SK-N-SH (cell line): ENCODE data around the gene STX1A. TPM values are rescaled to one million over a fixed set of nuclear protein-coding genes. Genes with fewer than 3 reads are reported as not detected.
A peak's percentile ranks its signal among the peaks of the same experiment; 100 is the strongest.

Experiments
- CTCF ChIA-PET: fragments of 300-600, 350-600 bp; formaldehyde crosslinking; extraction: SDS; loops from one replicate; lab custom pipeline; 2021; lab: Yijun Ruan, JAX
- POLR2A ChIA-PET: fragments of 350-600 bp; sonication (Branson Sonifier 250); formaldehyde crosslinking; extraction: SDS; loops from one replicate; lab custom pipeline; 2020; ENCODE audit warnings: antibody characterized with exemption, inconsistent platforms; lab: Yijun Ruan, JAX
- DNase-seq: peaks from one replicate; pipeline ENCODE4 v3.0.0; 2012
- H2AFZ ChIP-seq: fragments of 200-600 bp; sonication (generic); 2 replicates; pipeline ENCODE4 v1.8.1; 2016; ENCODE audit warnings: antibody characterized with exemption, mild to moderate bottlenecking, low read depth
- H3F3A ChIP-seq: fragments of 200-600 bp; sonication (generic); replicated peaks from 2 replicates; pipeline ENCODE3; 2016; ENCODE audit warnings: antibody characterized with exemption, mild to moderate bottlenecking; ENCODE audit not compliant: insufficient read depth
- H3K27ac ChIP-seq, 2 experiments: fragments of 200-500 bp in 1 of 2; fragments of 200-600 bp in 1 of 2; sonication (Bioruptor generic) in 1 of 2; sonication (generic), shearing (Covaris generic) in 1 of 2; 2 replicates each; pipeline versions ENCODE4 v1.5.1 to v1.6.1; 2014 to 2016; ENCODE audit warnings: low read depth in 2 of 2, inconsistent platforms in 1 of 2, low read length in 1 of 2, mild to moderate bottlenecking in 1 of 2, mixed read lengths in 1 of 2
- H3K27me3 ChIP-seq: fragments of 200-600 bp; sonication (generic), shearing (Covaris generic); 2 replicates; pipeline ENCODE4 v1.6.1; 2016; ENCODE audit warnings: mixed run types; ENCODE audit not compliant: insufficient read depth
- H3K36me3 ChIP-seq, 2 experiments: fragments of 200-500 bp in 1 of 2; fragments of 200-600 bp in 1 of 2; sonication (Bioruptor generic) in 1 of 2; sonication (generic) in 1 of 2; replicated peaks in 1 of 2; 2 replicates each; pipeline versions ENCODE3 to v1.5.1; 2014 to 2016; ENCODE audit warnings: low read length in 1 of 2, mild to moderate bottlenecking in 1 of 2; ENCODE audit not compliant: insufficient read depth in 2 of 2, control insufficient read depth in 1 of 2
- H3K4me1 ChIP-seq, 2 experiments: fragments of 200-500 bp in 1 of 2; fragments of 200-600 bp in 1 of 2; sonication (Bioruptor generic) in 1 of 2; sonication (generic), shearing (Covaris generic) in 1 of 2; 2 replicates each; pipeline versions ENCODE4 v1.5.1 to v1.6.1; 2014 to 2016; ENCODE audit warnings: low read depth in 1 of 2, low read length in 1 of 2, mixed run types in 1 of 2; ENCODE audit not compliant: insufficient read depth in 2 of 2, control insufficient read depth in 1 of 2
- H3K4me2 ChIP-seq: fragments of 200-600 bp; sonication (generic), shearing (Covaris generic); 2 replicates; pipeline ENCODE4 v1.6.1; 2017; ENCODE audit warnings: mixed run types
- H3K4me3 ChIP-seq, 2 experiments: fragments of 200-500 bp in 1 of 2; fragments of 200-600 bp in 1 of 2; sonication (Bioruptor generic) in 1 of 2; sonication (generic), shearing (Covaris generic) in 1 of 2; 2 replicates each; pipeline versions ENCODE4 v1.5.1 to v1.8.1; 2014 to 2016; ENCODE audit warnings: low read depth in 2 of 2, inconsistent platforms in 1 of 2, low read length in 1 of 2, mild to moderate bottlenecking in 1 of 2, mixed read lengths in 1 of 2, moderate library complexity in 1 of 2
- H3K79me2 ChIP-seq: fragments of 200-600 bp; sonication (generic); 2 replicates; pipeline ENCODE4 v1.8.1; 2017; ENCODE audit warnings: mild to moderate bottlenecking; ENCODE audit not compliant: insufficient read depth
- H3K9ac ChIP-seq: fragments of 200-600 bp; sonication (generic); 2 replicates; pipeline ENCODE4 v1.6.1; 2017; ENCODE audit warnings: mixed run types
- H3K9me2 ChIP-seq: fragments of 200-600 bp; sonication (generic); 2 replicates; pipeline ENCODE4 v1.6.1; 2017; ENCODE audit warnings: mixed run types
- H3K9me3 ChIP-seq: fragments of 200-600 bp; sonication (generic); 2 replicates; pipeline ENCODE4 v1.6.1; 2017; ENCODE audit warnings: mixed run types, mild to moderate bottlenecking, moderate library complexity
- H4K20me1 ChIP-seq: fragments of 200-600 bp; sonication (generic); 2 replicates; pipeline ENCODE4 v1.6.1; 2017; ENCODE audit warnings: mild to moderate bottlenecking, mixed run types; ENCODE audit not compliant: insufficient read depth
- CHD2 ChIP-seq: fragments of 150-350 bp; IDR thresholded peaks from 2 replicates; pipeline ENCODE4 v1.6.1; 2018; ENCODE audit warnings: low read length; ENCODE audit not compliant: partially characterized antibody
- FOSL2 ChIP-seq: IDR thresholded peaks from 2 replicates; pipeline ENCODE4 v1.4.0; 2012; ENCODE audit warnings: low read depth, mild to moderate bottlenecking, moderate library complexity, borderline replicate concordance
- GABPA ChIP-seq: IDR thresholded peaks from 2 replicates; pipeline ENCODE4 v1.4.0; 2012; ENCODE audit warnings: low read depth, mild to moderate bottlenecking
- MXI1 ChIP-seq: IDR thresholded peaks from 2 replicates; pipeline ENCODE4 v1.6.1; 2012; ENCODE audit warnings: mild to moderate bottlenecking, low read depth, low read length, improper control_type of control experiment
- NRF1 ChIP-seq: IDR thresholded peaks from 2 replicates; pipeline ENCODE4 v1.6.1; 2012; ENCODE audit warnings: low read depth, mild to moderate bottlenecking, low read length
- PBX3 ChIP-seq: IDR thresholded peaks from 2 replicates; pipeline ENCODE4; 2012
- RXRA ChIP-seq: IDR thresholded peaks from 2 replicates; pipeline ENCODE4 v1.4.0; 2012; ENCODE audit warnings: low read depth, mild to moderate bottlenecking, borderline replicate concordance
- TCF12 ChIP-seq: IDR thresholded peaks from 2 replicates; pipeline ENCODE4 v1.4.0; 2012
- ZBTB33 ChIP-seq: IDR thresholded peaks from 2 replicates; pipeline ENCODE4 v1.4.0; 2012; ENCODE audit warnings: low read depth, borderline replicate concordance
- WGBS: methylation state at CpG from one replicate; pipeline ENCODE4 v1.1.6; 2017; ENCODE audit warnings: low lambda C conversion rate; 5-methylcytosine and 5-hydroxymethylcytosine counted together
- polyA plus RNA-seq, 3 experiments: library from polyadenylated mRNA; depleted of rRNA; stranded (reverse); fragments of >200 nt; gene quantifications; 2 replicates each; pipeline ENCODE4 v1.2.3, GENCODE V29; 2012
- TF ChIP-seq, protein P1 (sequence below): IDR thresholded peaks from 2 replicates; pipeline ENCODE4 v1.6.1; 2012; ENCODE audit warnings: mild to moderate bottlenecking, low read depth, low read length, moderate library complexity
- TF ChIP-seq, protein P2 (sequence below): fragments of 150-350 bp; IDR thresholded peaks from 2 replicates; pipeline ENCODE4 v1.6.1; 2016; ENCODE audit warnings: mild to moderate bottlenecking, low read depth, low read length

The STX1A gene
- polyA plus RNA-seq, 1 of the 3 experiments (the other 2 are of a cell fraction), result 91.1 TPM

DNA sequence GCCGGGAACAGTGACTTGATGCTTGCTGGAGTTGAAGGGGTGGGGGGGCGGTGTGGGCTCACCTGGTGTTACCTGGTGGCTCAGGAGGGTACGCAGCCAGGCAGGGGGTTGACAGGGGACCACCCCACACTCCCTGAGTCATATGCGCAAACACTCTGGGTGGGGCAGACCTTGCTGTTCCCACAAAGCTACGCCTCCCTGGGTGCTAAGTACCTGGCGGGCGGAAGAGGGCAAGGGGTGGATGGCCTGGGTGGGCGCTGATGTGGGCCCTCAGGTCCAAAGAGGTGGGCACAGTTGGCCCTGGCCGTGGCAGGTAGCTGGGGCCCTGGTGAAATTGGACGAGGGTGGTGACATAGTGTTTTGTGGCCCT is 13.9 kb downstream of the STX1A start:
- Histone ChIP-seq H3K4me3 (no peak overlapping the region), H3K9me3 (no peaks in the 10 kb centered on the region), H3F3A (peaks cover 66% of the 10 kb centered on the region), H3K9me2 (no peaks in the 10 kb centered on the region), H3K36me3 (peaks cover 31 to 40% of the 10 kb centered on the region in 2 experiments), H3K27ac (peak overlapping the region in 1 of 2 experiments; percentile 72; a peak in 2 of 4 replicates), H3K79me2 (peaks cover 54% of the 10 kb centered on the region), H3K4me2 (peak overlapping the region; percentile 56), H3K4me1 (peaks cover 0 to 42% of the 10 kb centered on the region in 2 experiments; a peak in 3 of 4 replicates), H3K9ac (peak overlapping the region; percentile 29; the same call in 1 of the 2 replicates), H4K20me1 (peaks cover 51% of the 10 kb centered on the region), H3K27me3 (no peaks in the 10 kb centered on the region), H2AFZ (no peak overlapping the region)
- 81% methylated on average over 10 of the region's 10 CpGs for WGBS
- ChIA-PET CTCF (interaction anchor here (0.8 to 4.5 kb wide), 8 partner anchors 10 to 364 kb away, joined by 3 to 27 read pairs (median 3); partner anchors contain the start of gene VPS37D), POLR2A (interaction anchor here (1.1 kb wide), 1 partner anchor 22 kb away, joined by 4 read pairs; the partner anchor contains the start of genes BUD23 and DNAJC30)
- TF ChIP-seq CHD2, result no peak
- TF ChIP-seq, protein P1, sequence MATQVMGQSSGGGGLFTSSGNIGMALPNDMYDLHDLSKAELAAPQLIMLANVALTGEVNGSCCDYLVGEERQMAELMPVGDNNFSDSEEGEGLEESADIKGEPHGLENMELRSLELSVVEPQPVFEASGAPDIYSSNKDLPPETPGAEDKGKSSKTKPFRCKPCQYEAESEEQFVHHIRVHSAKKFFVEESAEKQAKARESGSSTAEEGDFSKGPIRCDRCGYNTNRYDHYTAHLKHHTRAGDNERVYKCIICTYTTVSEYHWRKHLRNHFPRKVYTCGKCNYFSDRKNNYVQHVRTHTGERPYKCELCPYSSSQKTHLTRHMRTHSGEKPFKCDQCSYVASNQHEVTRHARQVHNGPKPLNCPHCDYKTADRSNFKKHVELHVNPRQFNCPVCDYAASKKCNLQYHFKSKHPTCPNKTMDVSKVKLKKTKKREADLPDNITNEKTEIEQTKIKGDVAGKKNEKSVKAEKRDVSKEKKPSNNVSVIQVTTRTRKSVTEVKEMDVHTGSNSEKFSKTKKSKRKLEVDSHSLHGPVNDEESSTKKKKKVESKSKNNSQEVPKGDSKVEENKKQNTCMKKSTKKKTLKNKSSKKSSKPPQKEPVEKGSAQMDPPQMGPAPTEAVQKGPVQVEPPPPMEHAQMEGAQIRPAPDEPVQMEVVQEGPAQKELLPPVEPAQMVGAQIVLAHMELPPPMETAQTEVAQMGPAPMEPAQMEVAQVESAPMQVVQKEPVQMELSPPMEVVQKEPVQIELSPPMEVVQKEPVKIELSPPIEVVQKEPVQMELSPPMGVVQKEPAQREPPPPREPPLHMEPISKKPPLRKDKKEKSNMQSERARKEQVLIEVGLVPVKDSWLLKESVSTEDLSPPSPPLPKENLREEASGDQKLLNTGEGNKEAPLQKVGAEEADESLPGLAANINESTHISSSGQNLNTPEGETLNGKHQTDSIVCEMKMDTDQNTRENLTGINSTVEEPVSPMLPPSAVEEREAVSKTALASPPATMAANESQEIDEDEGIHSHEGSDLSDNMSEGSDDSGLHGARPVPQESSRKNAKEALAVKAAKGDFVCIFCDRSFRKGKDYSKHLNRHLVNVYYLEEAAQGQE, result no peak
- peak; percentile 32 for DNase-seq

- CTCF ChIA-PET, result interaction anchor here (0.8 to 4.5 kb wide), 11 partner anchors 11 to 363 kb away, joined by 3 to 27 read pairs (median 3); partner anchors contain the start of gene VPS37D
- Histone ChIP-seq H4K20me1 (peaks cover 45% of the 10 kb centered on the region), H3K4me3 (no peak overlapping the region), H3K9ac (peak overlapping the region; percentile 29; the same call in 1 of the 2 replicates), H3K27me3 (no peaks in the 10 kb centered on the region), H3K36me3 (peaks cover 37 to 41% of the 10 kb centered on the region in 2 experiments), H3K4me1 (peaks cover 0 to 42% of the 10 kb centered on the region in 2 experiments; a peak in 3 of 4 replicates), H2AFZ (no peak overlapping the region), H3K9me3 (no peaks in the 10 kb centered on the region), H3K9me2 (no peaks in the 10 kb centered on the region), H3K27ac (peak overlapping the region in 1 of 2 experiments; percentile 72; a peak in 2 of 4 replicates), H3F3A (peaks cover 61% of the 10 kb centered on the region), H3K4me2 (peak overlapping the region; percentile 56), H3K79me2 (peaks cover 48% of the 10 kb centered on the region)
- POLR2A ChIA-PET, result interaction anchor here (1.1 kb wide), 1 partner anchor 21 kb away, joined by 4 read pairs; the partner anchor contains the start of genes BUD23 and DNAJC30
- peak; percentile 42 for DNase-seq
- 46% methylated on average over 12 of the region's 23 CpGs for WGBS
- TF ChIP-seq ZBTB33 (no peak), RXRA (no peak), NRF1 (no peak), MXI1 (no peak), TCF12 (peak; percentile 68), FOSL2 (peak; percentile 58; the same call in 1 of the 2 replicates), PBX3 (peak; percentile 47; the same call in 1 of the 2 replicates), GABPA (no peak)
- TF ChIP-seq, protein P2, sequence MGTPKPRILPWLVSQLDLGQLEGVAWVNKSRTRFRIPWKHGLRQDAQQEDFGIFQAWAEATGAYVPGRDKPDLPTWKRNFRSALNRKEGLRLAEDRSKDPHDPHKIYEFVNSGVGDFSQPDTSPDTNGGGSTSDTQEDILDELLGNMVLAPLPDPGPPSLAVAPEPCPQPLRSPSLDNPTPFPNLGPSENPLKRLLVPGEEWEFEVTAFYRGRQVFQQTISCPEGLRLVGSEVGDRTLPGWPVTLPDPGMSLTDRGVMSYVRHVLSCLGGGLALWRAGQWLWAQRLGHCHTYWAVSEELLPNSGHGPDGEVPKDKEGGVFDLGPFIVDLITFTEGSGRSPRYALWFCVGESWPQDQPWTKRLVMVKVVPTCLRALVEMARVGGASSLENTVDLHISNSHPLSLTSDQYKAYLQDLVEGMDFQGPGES, result no peak
Observed at GRCh38 chr7:73704640-73705550, 14.6 kb downstream of the STX1A start.
